Common myeloid progenitor, CD34-positive (primary cell): ENCODE measurements around the gene GAST.

ENCODE experiments used
- CTCF ChIA-PET: fragments of 350-600 bp; sonication (Branson Sonifier 250); formaldehyde crosslinking; loops from one replicate; lab custom pipeline; 2021; ENCODE audit warnings: antibody characterized with exemption; lab: Charles Lee
- POLR2A ChIA-PET: fragments of 350-600 bp; sonication (Branson Sonifier 250); formaldehyde crosslinking; loops from one replicate; lab custom pipeline; 2021; ENCODE audit warnings: antibody characterized with exemption; lab: Charles Lee
- DNase-seq, 3 donors: peaks; one replicate each; pipeline versions ENCODE4 v3.0.0 to v3.0.0-alpha.2; 2013
- H3K27ac ChIP-seq, 2 experiments: 1 replicate in 1 of 2; 2 replicates in 1 of 2; pipeline ENCODE4 v1.7.0; 2013; ENCODE audit warnings: inconsistent platforms in 2 of 2, low read length in 2 of 2, mild to moderate bottlenecking in 2 of 2, low read depth in 1 of 2, moderate library complexity in 1 of 2; ENCODE audit not compliant: severe bottlenecking in 2 of 2, insufficient read depth in 1 of 2, poor library complexity in 1 of 2
- H3K27me3 ChIP-seq, 5 experiments: replicated peaks in 2 of 5; 1 replicate in 3 of 5; 2 replicates in 2 of 5; pipeline versions ENCODE4 v1.6.1 to v1.7.0; 2013; ENCODE audit warnings: low read length in 4 of 5, mild to moderate bottlenecking in 2 of 5, moderate library complexity in 2 of 5, inconsistent platforms in 1 of 5; ENCODE audit not compliant: insufficient read depth in 5 of 5, control insufficient read depth in 4 of 5
- H3K36me3 ChIP-seq, 4 experiments: 1 replicate in 2 of 4; 2 replicates in 2 of 4; pipeline versions ENCODE4 v1.6.1 to v1.7.0; 2013; ENCODE audit warnings: low read length in 3 of 4, control low read depth in 1 of 4, mild to moderate bottlenecking in 1 of 4; ENCODE audit not compliant: control insufficient read depth in 4 of 4, insufficient read depth in 4 of 4
- H3K4me1 ChIP-seq, 4 experiments: 1 replicate in 3 of 4; 2 replicates in 1 of 4; pipeline versions ENCODE4 v1.6.1 to v1.7.1; 2013; ENCODE audit warnings: low read length in 3 of 4, mild to moderate bottlenecking in 3 of 4, control low read depth in 1 of 4, inconsistent platforms in 1 of 4, moderate library complexity in 1 of 4; ENCODE audit not compliant: control insufficient read depth in 4 of 4, insufficient read depth in 4 of 4; ENCODE audit errors: control extremely low read depth in 1 of 4
- H3K4me3 ChIP-seq, 7 experiments: 1 replicate in 4 of 7; 2 replicates in 3 of 7; pipeline versions ENCODE4 v1.5.1 to v1.7.0; 2013; ENCODE audit warnings: mild to moderate bottlenecking in 7 of 7, low read length in 6 of 7, moderate library complexity in 6 of 7, inconsistent platforms in 2 of 7, low read depth in 2 of 7, control low read depth in 1 of 7; ENCODE audit not compliant: insufficient read depth in 4 of 7, control insufficient read depth in 1 of 7; ENCODE audit errors: extremely low read depth in 1 of 7
- H3K9me3 ChIP-seq, 5 experiments: 1 replicate in 4 of 5; 2 replicates in 1 of 5; pipeline versions ENCODE4 v1.6.1 to v1.7.1; 2013; ENCODE audit warnings: low read length in 4 of 5, mild to moderate bottlenecking in 2 of 5, inconsistent platforms in 1 of 5, low read depth in 1 of 5, moderate library complexity in 1 of 5; ENCODE audit not compliant: control insufficient read depth in 4 of 5, insufficient read depth in 2 of 5; ENCODE audit errors: control extremely low read depth in 1 of 5
- WGBS: methylation state at CpG from one replicate; pipeline ENCODE4 v1.1.5; 2013; ENCODE audit not compliant: insufficient coverage; 5-methylcytosine and 5-hydroxymethylcytosine counted together

The GAST gene

DNA sequence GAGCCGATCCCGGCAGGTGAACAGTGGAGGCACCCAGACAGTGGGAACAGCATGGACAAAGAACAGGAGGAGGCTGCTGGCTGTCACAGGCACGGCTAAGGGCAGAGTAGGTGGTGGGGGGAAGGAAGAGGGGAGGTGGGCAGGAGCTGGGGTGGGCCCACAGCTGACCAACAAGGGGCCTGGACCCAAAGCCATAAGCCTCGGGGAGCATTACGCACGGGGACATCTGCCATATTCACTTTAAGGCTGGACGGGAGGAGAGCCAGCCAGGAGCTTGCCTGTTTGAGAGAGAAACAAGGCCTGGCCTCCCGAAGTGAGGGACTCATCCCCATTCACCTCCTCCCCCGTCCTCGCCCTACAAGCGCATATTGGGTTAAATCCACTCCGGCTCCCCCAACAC, 41.9 kb downstream of the GAST start:
- DNase-seq: no peak
- ChIA-PET CTCF (interaction anchor here (0.7 to 2.5 kb wide), 9 partner anchors 9 to 53 kb away, joined by 3 to 9 read pairs (median 4); partner anchors contain the start of gene HAP1), POLR2A (interaction anchor here (0.5 to 1.0 kb wide), 4 partner anchors 15 to 57 kb away, joined by 3 read pairs; partner anchors contain the start of genes JUP and P3H4)
- H3K27ac ChIP-seq: no peak overlapping the region
- peaks cover 4 to 52% (median 34%) of the 10 kb centered on the region in 4 experiments for H3K36me3 ChIP-seq
- no peaks in the 10 kb centered on the region for H3K27me3 ChIP-seq
- no peaks in the 10 kb centered on the region for H3K4me1 ChIP-seq
- 85% methylated on average over 12 of the region's 12 CpGs for WGBS
- no peak overlapping the region for H3K4me3 ChIP-seq
- H3K9me3 ChIP-seq: no peaks in the 10 kb centered on the region

- 96% methylated on average over 8 of the region's 9 CpGs for WGBS
- peaks cover 17 to 88% (median 63%) of the 10 kb centered on the region in 4 experiments for H3K36me3 ChIP-seq
- no peak overlapping the region for H3K4me3 ChIP-seq
- H3K27me3 ChIP-seq: no peaks in the 10 kb centered on the region
- H3K4me1 ChIP-seq: no peaks in the 10 kb centered on the region
- H3K9me3 ChIP-seq: no peaks in the 10 kb centered on the region
- ChIA-PET POLR2A (interaction anchor here (1.6 kb wide), 1 partner anchor 27 kb away, joined by 3 read pairs; the partner anchor contains the start of gene JUP), CTCF (interaction anchor here (1.0 to 3.4 kb wide), 2 partner anchors 10 to 27 kb away, joined by 3 to 15 read pairs; partner anchors contain the start of gene JUP)
- H3K27ac ChIP-seq: no peak overlapping the region
- DNase-seq: no peak
Measured at GRCh38 chr17:41758601-41759000, 46.5 kb downstream of the GAST start.

GRCh38 chr17:41760878-41761277, 48.7 kb downstream of the GAST start:
- H3K36me3 ChIP-seq: peaks cover 20 to 87% (median 63%) of the 10 kb centered on the region in 4 experiments
- DNase-seq: no peak
- WGBS: 100% methylated on average over 5 of the region's 6 CpGs
- no peak overlapping the region for H3K4me3 ChIP-seq
- H3K27me3 ChIP-seq: no peaks in the 10 kb centered on the region
- ChIA-PET CTCF (interaction anchor here (1.0 to 1.3 kb wide), 4 partner anchors 13 to 32 kb away, joined by 3 to 5 read pairs (median 3); partner anchors contain the start of gene JUP), POLR2A (no interaction called here)
- H3K4me1 ChIP-seq: no peaks in the 10 kb centered on the region
- H3K9me3 ChIP-seq: no peaks in the 10 kb centered on the region
- H3K27ac ChIP-seq: no peak overlapping the region

GRCh38 chr17:41762391-41762790, 50.3 kb downstream of the GAST start:
- ChIA-PET CTCF (interaction anchor here (0.8 to 3.0 kb wide), 4 partner anchors 8 to 39 kb away, joined by 3 to 20 read pairs (median 8); partner anchors contain the start of gene JUP), POLR2A (interaction anchor here (1.0 to 4.9 kb wide), 2 partner anchors 23 to 39 kb away, joined by 3 to 28 read pairs; partner anchors contain the start of gene JUP)
- WGBS: 94% methylated on average over 5 of the region's 6 CpGs
- no peak overlapping the region for H3K27ac ChIP-seq
- DNase-seq: no peak
- peaks cover 23 to 89% (median 60%) of the 10 kb centered on the region in 4 experiments for H3K36me3 ChIP-seq
- H3K9me3 ChIP-seq: no peaks in the 10 kb centered on the region
- no peaks in the 10 kb centered on the region for H3K4me1 ChIP-seq
- H3K4me3 ChIP-seq: no peak overlapping the region
- H3K27me3 ChIP-seq: no peaks in the 10 kb centered on the region

- no peaks in the 10 kb centered on the region for H3K9me3 ChIP-seq
- DNase-seq: no peak
- H3K4me3 ChIP-seq: no peak overlapping the region
- H3K27me3 ChIP-seq: no peaks in the 10 kb centered on the region
- WGBS: 98% methylated on average over 14 of the region's 16 CpGs
- H3K4me1 ChIP-seq: no peaks in the 10 kb centered on the region
- H3K36me3 ChIP-seq: peaks cover 22 to 89% (median 58%) of the 10 kb centered on the region in 4 experiments
- POLR2A ChIA-PET: interaction anchor here (1.0 to 4.9 kb wide), 2 partner anchors 23 to 39 kb away, joined by 3 to 28 read pairs; partner anchors contain the start of gene JUP
- CTCF ChIA-PET: interaction anchor here (0.8 to 3.0 kb wide), 4 partner anchors 9 to 38 kb away, joined by 3 to 20 read pairs (median 8); partner anchors contain the start of gene JUP
- no peak overlapping the region for H3K27ac ChIP-seq
Measured at GRCh38 chr17:41762841-41763240, 50.7 kb downstream of the GAST start.

GRCh38 chr17:41763327-41763726, 51.2 kb downstream of the GAST start:
- ChIA-PET POLR2A (interaction anchor here (1.0 to 4.9 kb wide), 2 partner anchors 23 to 38 kb away, joined by 3 to 28 read pairs; partner anchors contain the start of gene JUP), CTCF (interaction anchor here (1.9 to 3.0 kb wide), 3 partner anchors 9 to 38 kb away, joined by 5 to 20 read pairs (median 12); no protein-coding TSS in a partner anchor)
- Histone ChIP-seq H3K9me3 (no peaks in the 10 kb centered on the region), H3K36me3 (peaks cover 22 to 88% (median 56%) of the 10 kb centered on the region in 4 experiments), H3K4me3 (no peak overlapping the region), H3K27ac (no peak overlapping the region), H3K27me3 (no peaks in the 10 kb centered on the region), H3K4me1 (no peaks in the 10 kb centered on the region)
- 100% methylated on average over 8 of the region's 8 CpGs for WGBS
- DNase-seq: no peak
